Measurements from ENCODE around the gene SRRT. TPM values are rescaled to one million over a fixed set of nuclear protein-coding genes. Genes with fewer than 3 reads are reported as not detected.

The SRRT gene
- total and polyA plus RNA-seq, 2 donors (not counting 3 experiments of a cell fraction or from before 2014, with no cell fraction given): 58.6 to 199 TPM

GRCh38 chr7:100886142-100886935, 11.4 kb downstream of the SRRT start:
- dilution Hi-C loops (cut with MboI; ENCODE audit: extremely low pct_ligation_motif_present, low sequenced_read_pairs) (no loop called here), intact Hi-C loops (cut with micrococcal nuclease) (no loop called here)
- FAIRE-seq: no peak
- Histone ChIP-seq H2AFZ (ENCODE audit: low read depth, low read length) (no peak overlapping the region), H3K4me3 (replicated peaks in 1 of 3; ENCODE audit: insufficient read depth in 1 of 3, low read depth in 1 of 3, low read length in 3 of 3) (no peak overlapping the region), H3K9me3 (replicated peaks; ENCODE audit: control insufficient read depth, insufficient read depth, low read length) (no peaks in the 10 kb centered on the region), H3K9ac (replicated peaks; ENCODE audit: extremely low read depth, insufficient read depth, low read length) (no peak overlapping the region), H3K4me2 (ENCODE audit: insufficient read depth, low read length) (no peak overlapping the region), H3K27ac (ENCODE audit: insufficient read depth, low read depth, low read length) (no peak overlapping the region), H3K36me3 (ENCODE audit: control insufficient read depth in 2 of 2, extremely low read depth in 1 of 2, insufficient read depth in 2 of 2, low read length in 2 of 2) (peaks cover 20 to 60% of the 10 kb centered on the region in 2 experiments), H4K20me1 (replicated peaks; ENCODE audit: control insufficient read depth, extremely low read depth, insufficient read depth, low read length) (no peaks in the 10 kb centered on the region), H3K27me3 (ENCODE audit: control insufficient read depth in 2 of 2, insufficient read depth in 2 of 2, low read length in 2 of 2) (no peaks in the 10 kb centered on the region), H3K4me1 (ENCODE audit: control insufficient read depth, extremely low read depth, insufficient read depth, low read length) (peaks cover 37% of the 10 kb centered on the region), H3K9me1 (replicated peaks; ENCODE audit: control insufficient read depth, extremely low read depth, insufficient read depth, low read length) (no peaks in the 10 kb centered on the region), H3K79me2 (ENCODE audit: control insufficient read depth, insufficient read depth, low read length) (peaks cover 23% of the 10 kb centered on the region)
- no TSS peak for BruUV-seq (replicated peaks)
- no peak for TF ChIP-seq MYC (IDR thresholded peaks at IDR 0.05; ENCODE audit: low read depth, low read length)
- TF ChIP-seq POLR2A (IDR thresholded peaks at IDR 0.05; ENCODE audit: low read depth, low read length): no peak
- TF ChIP-seq EZH2 (IDR thresholded peaks at IDR 0.05; ENCODE audit: borderline replicate concordance, low read depth, low read length, severe bottlenecking): no peak
- no peak for TF ChIP-seq JUN (IDR thresholded peaks at IDR 0.05; ENCODE audit: borderline replicate concordance, insufficient read depth, insufficient read length, low read depth)
- no peak for TF ChIP-seq FOS (IDR thresholded peaks at IDR 0.05; ENCODE audit: borderline replicate concordance, insufficient read depth, low read length)
- TF ChIP-seq MAX (IDR thresholded peaks at IDR 0.05; ENCODE audit: insufficient read depth, insufficient read length): no peak
- TF ChIP-seq GATA2 (IDR thresholded peaks at IDR 0.05; ENCODE audit: insufficient read depth, insufficient read length, low read depth, low read length): no peak
- TF ChIP-seq, protein P1, sequence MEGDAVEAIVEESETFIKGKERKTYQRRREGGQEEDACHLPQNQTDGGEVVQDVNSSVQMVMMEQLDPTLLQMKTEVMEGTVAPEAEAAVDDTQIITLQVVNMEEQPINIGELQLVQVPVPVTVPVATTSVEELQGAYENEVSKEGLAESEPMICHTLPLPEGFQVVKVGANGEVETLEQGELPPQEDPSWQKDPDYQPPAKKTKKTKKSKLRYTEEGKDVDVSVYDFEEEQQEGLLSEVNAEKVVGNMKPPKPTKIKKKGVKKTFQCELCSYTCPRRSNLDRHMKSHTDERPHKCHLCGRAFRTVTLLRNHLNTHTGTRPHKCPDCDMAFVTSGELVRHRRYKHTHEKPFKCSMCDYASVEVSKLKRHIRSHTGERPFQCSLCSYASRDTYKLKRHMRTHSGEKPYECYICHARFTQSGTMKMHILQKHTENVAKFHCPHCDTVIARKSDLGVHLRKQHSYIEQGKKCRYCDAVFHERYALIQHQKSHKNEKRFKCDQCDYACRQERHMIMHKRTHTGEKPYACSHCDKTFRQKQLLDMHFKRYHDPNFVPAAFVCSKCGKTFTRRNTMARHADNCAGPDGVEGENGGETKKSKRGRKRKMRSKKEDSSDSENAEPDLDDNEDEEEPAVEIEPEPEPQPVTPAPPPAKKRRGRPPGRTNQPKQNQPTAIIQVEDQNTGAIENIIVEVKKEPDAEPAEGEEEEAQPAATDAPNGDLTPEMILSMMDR (IDR thresholded peaks at IDR 0.05; ENCODE audit: extremely low read depth in 1 of 2, insufficient read depth in 1 of 2, low read depth in 1 of 2, low read length in 2 of 2): no peak
- TF ChIP-seq POLR2AphosphoS5 (IDR thresholded peaks at IDR 0.05; ENCODE audit: insufficient read depth, low read depth, low read length): no peak
- DNase-seq (ENCODE audit: low read depth, low spot score): no peak
- CTCF ChIA-PET: interaction anchor here (1.2 to 1.3 kb wide), 2 partner anchors 172 to 181 kb away, joined by 3 to 5 read pairs; partner anchors contain the start of gene POP7
- POLR2A ChIA-PET: interaction anchor here (4.2 kb wide), 1 partner anchor 11 kb away, joined by 27 read pairs; the partner anchor contains the start of gene SRRT
